Cardiac muscle cell (in vitro differentiated cells and primary cell): Measurements from ENCODE around the gene DOK1. TPM values are rescaled to one million over a fixed set of nuclear protein-coding genes. Genes with fewer than 3 reads are reported as not detected.

Source experiments
- DNase-seq, 2 donors: peaks; one replicate each; pipeline versions ENCODE4 v3.0.0 to v3.0.0-alpha.2; 2010 to 2017; ENCODE audit warnings: low read depth in 1 of 2, low spot score in 1 of 2
- H3K27ac ChIP-seq: fragments of 200-600 bp; sonication (generic); 2 replicates; pipeline ENCODE4 v1.5.1; 2016
- H3K27me3 ChIP-seq: fragments of 200-600 bp; sonication (generic); 2 replicates; pipeline ENCODE4 v1.6.0; 2016; ENCODE audit warnings: control low read depth
- H3K36me3 ChIP-seq: fragments of 200-600 bp; sonication (generic); 2 replicates; pipeline ENCODE4 v1.5.1; 2016; ENCODE audit warnings: control low read depth
- H3K4me1 ChIP-seq: fragments of 200-600 bp; sonication (generic); 2 replicates; pipeline ENCODE4 v1.8.1; 2017; ENCODE audit warnings: low read depth, mild to moderate bottlenecking, mixed run types
- H3K4me3 ChIP-seq: fragments of 200-600 bp; sonication (generic); 2 replicates; pipeline ENCODE4 v1.5.1; 2016; ENCODE audit warnings: mild to moderate bottlenecking
- H3K9me3 ChIP-seq: fragments of 200-600 bp; sonication (generic); 2 replicates; pipeline ENCODE4 v1.5.1; 2017; ENCODE audit warnings: low read depth, mild to moderate bottlenecking, control low read depth
- CTCF ChIP-seq: IDR thresholded peaks from 2 replicates; pipeline ENCODE4 v1.5.1; 2012; ENCODE audit warnings: low read depth, mild to moderate bottlenecking, low read length
- polyA plus RNA-seq: library from polyadenylated mRNA; unstranded; fragments of >200 nt; fragmentation: Nextera tagmentation; extraction: Ambion mirVana; gene quantifications from 2 replicates; pipeline ENCODE4 v1.2.1, GENCODE V29; 2016
- total RNA-seq: library from RNA; depleted of rRNA; stranded (reverse); fragments of >200 nt; gene quantifications from 2 replicates; pipeline ENCODE4 v1.2.3, GENCODE V29; 2016

Gene DOK1
- total and polyA plus RNA-seq, 2 experiments from 2014 or later, result 10.0 to 26.1 TPM

GRCh38 chr2:74528600-74529356 lies 25.7 kb upstream of the DOK1 start:
- Histone ChIP-seq H3K4me1 (peaks cover 9% of the 10 kb centered on the region), H3K27me3 (peaks cover 6% of the 10 kb centered on the region), H3K9me3 (no peaks in the 10 kb centered on the region), H3K4me3 (peak overlapping the region; percentile 82), H3K36me3 (peaks cover 19% of the 10 kb centered on the region), H3K27ac (peak overlapping the region; percentile 84)
- DNase-seq, result no peak
- TF ChIP-seq CTCF, result no peak

- peak within 1 kb of the TSS; percentile 84 for H3K27ac ChIP-seq
- peak within 1 kb of the TSS; percentile 82 for H3K4me3 ChIP-seq
- TF ChIP-seq CTCF, result no peak
- peak; percentile 100 for DNase-seq
- peaks cover 19% of the 10 kb centered on the region for H3K36me3 ChIP-seq
- H3K27me3 ChIP-seq, result no peaks in the 10 kb centered on the region
- H3K9me3 ChIP-seq, result no peaks in the 10 kb centered on the region
- H3K4me1 ChIP-seq, result peaks cover 9% of the 10 kb centered on the region
Measured at GRCh38 chr2:74529357-74530238, 24.9 kb upstream of the DOK1 start, which contains the start of the genes AUP1 and HTRA2. Gene AUP1, minus strand, starts transcription at chr2:74529706. Its CDS starts 77 bp downstream, at chr2:74529629. Gene HTRA2, plus strand, starts transcription at chr2:74529933. Its CDS starts 74 bp downstream, at chr2:74530007.

GRCh38 chr2:74530239-74531187 lies 24.0 kb upstream of the DOK1 start:
- H3K27me3 ChIP-seq, result no peaks in the 10 kb centered on the region
- H3K4me1 ChIP-seq, result peaks cover 9% of the 10 kb centered on the region
- no peak overlapping the region for H3K27ac ChIP-seq
- no peak for TF ChIP-seq CTCF
- peak; percentile 44 to 54 for DNase-seq
- peaks cover 19% of the 10 kb centered on the region for H3K36me3 ChIP-seq
- peak overlapping the region; percentile 82 for H3K4me3 ChIP-seq
- no peaks in the 10 kb centered on the region for H3K9me3 ChIP-seq

- no peak for TF ChIP-seq CTCF
- Histone ChIP-seq H3K36me3 (peaks cover 11% of the 10 kb centered on the region), H3K4me3 (no peak overlapping the region), H3K27ac (no peak overlapping the region), H3K27me3 (no peaks in the 10 kb centered on the region), H3K9me3 (no peaks in the 10 kb centered on the region), H3K4me1 (peaks cover 9% of the 10 kb centered on the region)
- no peak for DNase-seq
Measured at GRCh38 chr2:74531666-74532065, 22.9 kb upstream of the DOK1 start.

GRCh38 chr2:74532222-74532621 lies 22.3 kb upstream of the DOK1 start:
- Histone ChIP-seq H3K4me3 (no peak overlapping the region), H3K27me3 (no peaks in the 10 kb centered on the region), H3K9me3 (no peaks in the 10 kb centered on the region), H3K4me1 (peaks cover 9% of the 10 kb centered on the region), H3K27ac (no peak overlapping the region), H3K36me3 (peaks cover 9% of the 10 kb centered on the region)
- TF ChIP-seq CTCF, result peak; percentile 31
- peak in 1 of 2 donors; percentile 68 for DNase-seq
